HepG2 (cell line): ENCODE data around the gene ZIC2. TPM values are rescaled to one million over a fixed set of nuclear protein-coding genes. Genes with fewer than 3 reads are reported as not detected.

Experiments used
- ATF4 ChIP-seq, 2 experiments: fragments of 450-650 bp in 1 of 2; sonication (generic) in 1 of 2; formaldehyde crosslinking; IDR thresholded peaks; 2 replicates each; pipeline versions ENCODE4 v1.5.0 to v1.8.0; 2020 to 2022; ENCODE audit warnings: mild to moderate bottlenecking in 1 of 2, missing genetic modification reagents in 1 of 2
- HNRNPLL ChIP-seq: fragments of 200-400 bp; formaldehyde crosslinking; IDR thresholded peaks from 2 replicates; pipeline ENCODE4 v1.6.1; 2017; ENCODE audit warnings: mild to moderate bottlenecking, low read depth, low read length; ENCODE audit not compliant: poor library complexity, severe bottlenecking
- KDM1A ChIP-seq: IDR thresholded peaks from 2 replicates; pipeline ENCODE4 v1.6.1; 2016; ENCODE audit warnings: missing compliant biosample characterization
- MAX ChIP-seq: IDR thresholded peaks from 2 replicates; pipeline ENCODE4 v1.6.1; 2012; ENCODE audit warnings: inconsistent platforms
- MNT ChIP-seq: fragments of 450-650 bp; IDR thresholded peaks from 2 replicates; pipeline ENCODE4 v1.6.1; 2016
- MXD4 ChIP-seq: IDR thresholded peaks from 2 replicates; pipeline ENCODE4 v1.6.1; 2016; ENCODE audit warnings: mild to moderate bottlenecking, missing biosample characterization, missing genetic modification reagents
- NFE2 ChIP-seq: sonication (generic); formaldehyde crosslinking; IDR thresholded peaks from 2 replicates; pipeline ENCODE4 v1.4.0; 2020; ENCODE audit warnings: missing genetic modification reagents
- NFE2L1 ChIP-seq: sonication (generic); formaldehyde crosslinking; IDR thresholded peaks from 2 replicates; pipeline ENCODE4 v1.4.0; 2020; ENCODE audit warnings: missing genetic modification reagents, mild to moderate bottlenecking, borderline replicate concordance
- NFRKB ChIP-seq: fragments of 450-650 bp; IDR thresholded peaks from 2 replicates; pipeline ENCODE4 v1.6.1; 2017
- NFYC ChIP-seq: IDR thresholded peaks from 2 replicates; pipeline ENCODE4 v1.6.1; 2016; ENCODE audit warnings: missing genetic modification reagents, missing compliant biosample characterization
- PCBP2 ChIP-seq: fragments of 200-400 bp; formaldehyde crosslinking; optimal IDR thresholded peaks from 2 replicates; pipeline ENCODE3; 2018; ENCODE audit warnings: low read length, low read depth; ENCODE audit not compliant: poor library complexity, severe bottlenecking
- PHF21A ChIP-seq: sonication (generic); formaldehyde crosslinking; IDR thresholded peaks from 2 replicates; pipeline ENCODE4 v1.5.0; 2020; ENCODE audit warnings: mild to moderate bottlenecking, missing genetic modification reagents
- RFX3 ChIP-seq: IDR thresholded peaks from 2 replicates; pipeline ENCODE4 v1.6.1; 2016; ENCODE audit warnings: missing biosample characterization, missing genetic modification reagents
- TBX2 ChIP-seq: sonication (generic); formaldehyde crosslinking; IDR thresholded peaks from 2 replicates; pipeline ENCODE4 v1.5.0; 2020; ENCODE audit warnings: missing genetic modification reagents, mild to moderate bottlenecking, borderline replicate concordance
- THAP8 ChIP-seq: sonication (generic); formaldehyde crosslinking; IDR thresholded peaks from 2 replicates; pipeline ENCODE4 v1.5.1; 2020; ENCODE audit warnings: missing genetic modification reagents, mild to moderate bottlenecking, borderline replicate concordance
- ZBTB39 ChIP-seq: sonication (generic); formaldehyde crosslinking; IDR thresholded peaks from 2 replicates; pipeline ENCODE4 v1.5.0; 2020; ENCODE audit warnings: missing genetic modification reagents
- ZFP37 ChIP-seq: sonication (generic); formaldehyde crosslinking; IDR thresholded peaks from 2 replicates; pipeline ENCODE4 v1.4.0; 2020; ENCODE audit warnings: missing genetic modification reagents, borderline replicate concordance
- ZKSCAN1 ChIP-seq: fragments of 150-350 bp; IDR thresholded peaks from 2 replicates; pipeline ENCODE4 v1.6.1; 2014; ENCODE audit warnings: low read length
- ZNF282 ChIP-seq: fragments of 450-650 bp; IDR thresholded peaks from 2 replicates; pipeline ENCODE4 v1.6.1; 2018; ENCODE audit not compliant: partially characterized antibody
- ZNF414 ChIP-seq: sonication (generic); formaldehyde crosslinking; IDR thresholded peaks from 2 replicates; pipeline ENCODE4 v1.5.0; 2020; ENCODE audit warnings: missing genetic modification reagents
- ZNF713 ChIP-seq: sonication (generic); formaldehyde crosslinking; IDR thresholded peaks from 2 replicates; pipeline ENCODE4 v1.4.0; 2020; ENCODE audit warnings: mild to moderate bottlenecking, missing genetic modification reagents
- ZNF792 ChIP-seq: IDR thresholded peaks from 2 replicates; pipeline ENCODE4 v1.6.1; 2016
- ZSCAN21 ChIP-seq: sonication (generic); formaldehyde crosslinking; IDR thresholded peaks from 2 replicates; pipeline ENCODE4 v1.8.0; 2022; ENCODE audit warnings: mild to moderate bottlenecking, missing genetic modification reagents, moderate library complexity, borderline replicate concordance
- polyA plus RNA-seq, 8 experiments: library from polyadenylated mRNA; depleted of rRNA in 3 of 8; stranded (reverse) in 7 of 8; unstranded in 1 of 8; fragments of >200 nt; fragmentation: Illumina TruSeq in 4 of 8; extraction: Trizol in 4 of 8; gene quantifications; 2 replicates each; pipeline versions ENCODE4 v1.2.1 to v1.2.3, GENCODE V29; 2011 to 2016; ENCODE audit warnings: low read depth in 4 of 8, missing spikeins in 1 of 8, mixed read lengths in 1 of 8; ENCODE audit not compliant: insufficient read depth in 1 of 8
- total RNA-seq, 5 experiments: library from RNA; depleted of rRNA; stranded (reverse); fragments of >200 nt; fragmentation: Illumina TruSeq; extraction: Trizol; gene quantifications; 2 replicates each; pipeline ENCODE4 v1.2.3, GENCODE V29; 2016; ENCODE audit warnings: low read depth in 1 of 5

The ZIC2 gene
- total and polyA plus RNA-seq, 2 of the 13 experiments (the other 11 are each of a cell fraction or from before 2014, with no cell fraction given): 0.13 TPM; not detected in 1

- TF ChIP-seq KDM1A (CRISPR knock-in tag) (no peak), ZNF792 (CRISPR knock-in tag) (no peak), RFX3 (CRISPR knock-in tag) (no peak), PHF21A (CRISPR knock-in tag) (no peak), NFE2 (CRISPR knock-in tag) (no peak), ZNF414 (CRISPR knock-in tag) (no peak), ZKSCAN1 (no peak), MNT (no peak), ATF4 (CRISPR knock-in tag; IDR thresholded peaks at IDR 0.05) (no peak), THAP8 (CRISPR knock-in tag) (no peak), NFRKB (no peak), HNRNPLL (peak; percentile 79), NFE2L1 (CRISPR knock-in tag) (no peak), TBX2 (0 out of 2 replicates have a peak, but pooled peaks have one; percentile 23), MXD4 (no peak), ZBTB39 (CRISPR knock-in tag) (no peak), ZNF282 (no peak), ZNF713 (CRISPR knock-in tag) (no peak), MAX (peak; percentile 57), PCBP2 (no peak), ZSCAN21 (CRISPR knock-in tag) (no peak), NFYC (CRISPR knock-in tag) (no peak), ZFP37 (CRISPR knock-in tag) (no peak)
These were observed 1.3 kb upstream of the ZIC2 start (continued) for GRCh38 chr13:99980201-99980823.
